ENCODE results near the gene SYPL2. TPM values are rescaled to one million over a fixed set of nuclear protein-coding genes. Genes with fewer than 3 reads are reported as not detected.
A peak's percentile ranks its signal among the peaks of the same experiment; 100 is the strongest.

The SYPL2 gene
- total and polyA plus RNA-seq, 2 donors (not counting 3 experiments of a cell fraction or from before 2014, with no cell fraction given) = not detected

GRCh38 chr1:109484519-109484975, 18.2 kb downstream of the SYPL2 start:
- Histone ChIP-seq H3K79me2 (ENCODE audit: control insufficient read depth, insufficient read depth, low read length) (no peaks in the 10 kb centered on the region), H3K4me3 (replicated peaks in 1 of 3; ENCODE audit: insufficient read depth in 1 of 3, low read depth in 1 of 3, low read length in 3 of 3) (peak overlapping the region; percentile 66 to 76 (median 69)), H3K9me1 (replicated peaks; ENCODE audit: control insufficient read depth, extremely low read depth, insufficient read depth, low read length) (no peaks in the 10 kb centered on the region), H3K27ac (ENCODE audit: insufficient read depth, low read depth, low read length) (peak overlapping the region; percentile 83), H2AFZ (ENCODE audit: low read depth, low read length) (peak overlapping the region; percentile 99), H3K9me3 (replicated peaks; ENCODE audit: control insufficient read depth, insufficient read depth, low read length) (no peaks in the 10 kb centered on the region), H3K27me3 (ENCODE audit: control insufficient read depth in 2 of 2, insufficient read depth in 2 of 2, low read length in 2 of 2) (peaks cover 17 to 21% of the 10 kb centered on the region in 2 experiments), H3K9ac (replicated peaks; ENCODE audit: extremely low read depth, insufficient read depth, low read length) (peak overlapping the region; percentile 93), H3K36me3 (ENCODE audit: control insufficient read depth in 2 of 2, extremely low read depth in 1 of 2, insufficient read depth in 2 of 2, low read length in 2 of 2) (peaks cover 2% of the 10 kb centered on the region in 2 experiments), H4K20me1 (replicated peaks; ENCODE audit: control insufficient read depth, extremely low read depth, insufficient read depth, low read length) (no peaks in the 10 kb centered on the region), H3K4me2 (ENCODE audit: insufficient read depth, low read length) (peak overlapping the region; percentile 92), H3K4me1 (ENCODE audit: control insufficient read depth, extremely low read depth, insufficient read depth, low read length) (peaks cover 14% of the 10 kb centered on the region)
- ChIA-PET CTCF (interaction anchor here (3.1 to 3.4 kb wide), 3 partner anchors 9 to 48 kb away, joined by 19 to 27 read pairs (median 22); partner anchors contain the start of gene CYB561D1), POLR2A (interaction anchor here (0.8 to 1.2 kb wide), 3 partner anchors 9 to 287 kb away, joined by 3 to 6 read pairs (median 3); partner anchors contain the start of gene CYB561D1)
- intact Hi-C loops (cut with micrococcal nuclease) = loop anchor here (10.0 kb wide), 3 partner anchors 130 to 280 kb away; partner anchors contain the start of genes AMPD2, EPS8L3 and GNAT2
- DNase-seq (ENCODE audit: low read depth, low spot score) (no peak), FAIRE-seq (peak; percentile 33)
- TF ChIP-seq POLR2A (IDR thresholded peaks at IDR 0.05; ENCODE audit: low read depth, low read length) = no peak
- no peak for TF ChIP-seq POLR2AphosphoS5 (IDR thresholded peaks at IDR 0.05; ENCODE audit: insufficient read depth, low read depth, low read length)
- TF ChIP-seq MYC (IDR thresholded peaks at IDR 0.05; ENCODE audit: low read depth, low read length) = no peak
- TF ChIP-seq CTCF (IDR thresholded peaks at IDR 0.05; ENCODE audit: extremely low read depth in 1 of 2, insufficient read depth in 1 of 2, low read depth in 1 of 2, low read length in 2 of 2) = no peak
- TF ChIP-seq JUN (IDR thresholded peaks at IDR 0.05; ENCODE audit: borderline replicate concordance, insufficient read depth, insufficient read length, low read depth) = no peak
- no peak for TF ChIP-seq GATA2 (IDR thresholded peaks at IDR 0.05; ENCODE audit: insufficient read depth, insufficient read length, low read depth, low read length)
- no peak for TF ChIP-seq MAX (IDR thresholded peaks at IDR 0.05; ENCODE audit: insufficient read depth, insufficient read length)
- TF ChIP-seq EZH2 (IDR thresholded peaks at IDR 0.05; ENCODE audit: borderline replicate concordance, low read depth, low read length, severe bottlenecking) = no peak
- TF ChIP-seq FOS (IDR thresholded peaks at IDR 0.05; ENCODE audit: borderline replicate concordance, insufficient read depth, low read length) = no peak
- TSS peak; percentile 73 for BruUV-seq (replicated peaks)
- dilution Hi-C loops (cut with MboI; ENCODE audit: extremely low pct_ligation_motif_present, low sequenced_read_pairs) = no loop called here
